ENCODE results near the gene HDAC4.

The HDAC4 gene

DNA sequence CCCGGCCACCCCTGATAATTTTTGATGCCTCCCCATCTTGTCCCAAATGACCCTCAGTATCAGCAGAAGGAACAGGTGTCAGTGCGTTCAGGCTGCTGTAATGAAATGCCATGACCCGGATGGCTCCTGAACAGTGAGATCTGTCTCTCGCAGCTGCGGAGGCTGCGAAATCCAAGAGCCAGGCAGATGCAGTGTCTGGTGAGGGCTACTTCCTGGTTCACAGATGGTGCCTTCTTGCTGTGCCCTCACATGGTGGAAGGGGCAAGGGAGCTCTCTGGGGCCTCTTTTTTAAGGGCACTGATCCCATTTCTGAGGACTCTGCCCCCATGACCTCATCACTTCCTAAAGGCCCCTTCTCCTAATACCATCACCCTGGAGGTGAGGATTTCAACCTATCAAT, 400.7 kb downstream of the HDAC4 start:
- H3K4me3 ChIP-seq (ENCODE audit: low read depth, low read length), result no peak overlapping the region
- no peak for DNase-seq (ENCODE audit: low read depth)

DNA sequence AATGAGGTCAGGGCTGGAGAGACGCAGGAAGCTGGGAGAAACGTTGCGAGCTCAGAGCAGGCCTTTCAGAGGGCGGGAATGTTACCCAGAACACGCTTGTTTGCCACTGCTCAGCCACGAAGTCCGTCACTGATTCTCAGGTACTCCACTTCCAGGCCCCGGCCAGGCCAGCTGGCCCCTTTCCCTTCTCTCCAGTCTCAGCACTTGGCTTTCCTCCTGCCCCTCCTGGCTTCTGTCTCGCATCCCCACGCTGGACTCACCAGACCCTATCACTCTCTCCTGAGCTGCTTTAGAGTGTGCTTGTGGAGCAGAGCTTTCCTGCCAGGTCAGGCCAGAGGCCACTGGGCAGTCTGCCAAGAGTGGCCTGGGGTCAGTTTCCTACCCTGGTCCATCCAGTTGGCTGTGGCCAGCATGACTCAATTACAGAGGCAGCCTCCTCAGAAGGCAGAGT, 401.5 kb downstream of the HDAC4 start:
- DNase-seq (ENCODE audit: low read depth), result no peak
- no peak overlapping the region for H3K4me3 ChIP-seq (ENCODE audit: low read depth, low read length)

DNA sequence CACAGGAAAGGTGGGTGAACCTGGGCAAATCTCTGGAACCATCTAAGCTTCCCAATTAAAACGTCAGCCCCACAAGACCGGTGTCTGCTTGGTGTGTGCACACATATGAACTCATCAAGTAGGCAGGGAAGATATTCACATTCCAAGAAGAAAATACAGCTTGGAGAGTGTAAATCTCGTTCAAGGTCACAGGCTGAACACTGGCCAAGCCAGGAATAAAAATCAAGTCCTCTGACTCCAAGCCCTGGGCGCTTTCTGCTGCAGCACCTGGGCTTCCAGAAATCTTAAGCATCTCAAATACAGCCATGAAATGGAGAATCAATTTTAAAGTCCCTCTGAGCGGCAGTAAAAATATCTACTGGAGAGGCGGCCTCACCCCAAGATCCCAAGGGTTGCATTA, 402.0 kb downstream of the HDAC4 start:
- DNase-seq (ENCODE audit: low read depth), result no peak
- H3K4me3 ChIP-seq (ENCODE audit: low read depth, low read length), result no peak overlapping the region

All from skeletal muscle cell (primary cell).